ENCODE measurements around the gene C2orf78.

Gene C2orf78

DNA sequence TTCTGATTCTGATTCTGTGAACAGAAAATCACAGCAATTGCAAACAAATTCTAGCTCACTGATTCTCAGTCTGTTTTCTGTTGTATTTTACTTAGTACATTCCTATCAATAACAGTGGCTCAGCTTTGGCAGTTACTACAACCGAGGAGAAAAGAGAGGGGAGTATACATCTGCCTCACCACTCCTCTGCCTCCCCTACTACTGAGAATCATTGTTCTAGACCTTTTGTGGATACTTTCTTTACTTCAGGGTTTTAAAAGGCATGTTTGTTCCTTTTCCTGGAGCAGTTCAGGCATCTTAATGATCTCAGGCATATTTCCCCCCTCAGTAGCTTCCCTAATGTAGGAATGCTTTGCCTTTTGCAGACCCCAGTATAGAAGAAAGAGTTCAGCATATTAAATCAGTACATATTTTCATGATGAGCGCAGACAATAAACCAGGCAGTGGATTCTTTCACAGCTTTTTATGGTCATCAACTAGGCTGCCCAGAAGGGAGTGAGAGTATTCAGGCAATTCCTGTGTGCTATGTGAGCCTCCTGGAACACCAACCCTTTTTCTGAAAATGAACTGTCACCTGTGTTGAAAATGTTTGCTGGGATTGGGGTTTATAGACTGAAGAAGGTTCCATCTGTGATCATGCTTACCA lies 55.0 kb downstream of the C2orf78 start:
- no peak for DNase-seq

- DNase-seq, result no peak
These were observed 55.8 kb downstream of the C2orf78 start for GRCh38 chr2:73839653-73840411.

GRCh38 chr2:73841912-73842738 lies 58.1 kb downstream of the C2orf78 start:
- no peak for DNase-seq

- DNase-seq, result no peak
These were observed 58.7 kb downstream of the C2orf78 start for GRCh38 chr2:73842739-73843019.

GRCh38 chr2:73844087-73844486 lies 60.1 kb downstream of the C2orf78 start:
- DNase-seq, result no peak

DNA sequence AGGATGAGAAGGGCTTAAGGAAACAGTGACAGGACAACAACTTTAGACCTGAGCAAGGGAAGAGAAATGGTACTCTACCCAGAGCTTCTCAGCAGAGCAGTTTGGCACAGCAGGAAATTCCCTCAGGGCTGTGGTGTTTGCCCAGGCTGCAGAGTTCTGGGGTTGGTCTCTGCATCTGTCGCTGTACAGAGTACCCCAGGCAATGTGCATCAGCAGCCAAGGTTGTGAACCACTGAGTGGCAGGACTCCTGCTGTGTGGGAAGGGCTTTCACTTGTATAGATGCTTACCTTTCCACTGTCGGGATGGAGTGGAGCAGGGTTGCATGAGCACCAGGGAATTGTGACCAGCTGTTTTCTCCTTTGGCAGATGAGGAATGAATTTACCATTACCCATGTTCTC lies 66.0 kb downstream of the C2orf78 start:
- no peak for DNase-seq

DNA sequence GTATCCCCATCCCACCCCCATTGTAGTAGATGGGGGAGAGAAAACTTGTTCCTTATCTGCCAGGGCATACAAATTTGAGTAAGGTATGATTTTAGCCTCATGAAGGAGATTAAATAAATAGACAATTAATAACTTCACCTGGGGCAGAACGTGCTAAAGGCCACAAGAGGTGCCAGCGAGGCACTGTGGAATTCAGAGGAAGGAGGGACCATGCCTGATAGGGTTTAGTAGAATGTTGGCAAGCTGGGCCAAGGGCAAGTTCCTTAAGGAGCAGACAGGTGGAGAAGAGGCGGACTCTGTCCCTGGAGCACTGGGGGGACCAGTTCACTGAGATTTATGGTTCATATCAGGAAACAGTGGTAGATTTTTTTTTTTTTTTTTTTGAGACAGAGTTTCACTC lies 67.3 kb downstream of the C2orf78 start:
- DNase-seq, result no peak

GRCh38 chr2:73852020-73852419 lies 68.0 kb downstream of the C2orf78 start:
- DNase-seq, result no peak

DNA sequence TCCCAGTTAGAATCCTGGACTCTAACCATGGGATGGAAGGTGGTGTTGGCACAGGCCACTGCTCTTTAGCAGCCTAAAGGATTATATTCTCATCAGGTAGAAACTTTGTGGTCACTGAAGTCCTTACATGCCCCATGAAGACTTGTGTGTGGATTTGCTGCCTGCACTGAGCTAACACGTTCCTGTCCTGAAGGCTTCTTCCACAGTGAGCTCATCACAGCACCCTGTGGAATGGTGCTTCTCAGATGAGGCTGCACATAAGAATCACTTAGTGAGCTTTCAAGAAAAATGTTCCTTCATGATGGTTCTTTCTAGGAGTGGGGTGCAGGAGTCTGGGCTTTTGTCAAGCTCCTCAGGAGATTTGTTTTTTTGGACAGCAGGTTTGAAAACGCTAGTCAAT lies 71.5 kb downstream of the C2orf78 start:
- DNase-seq, result no peak

DNA sequence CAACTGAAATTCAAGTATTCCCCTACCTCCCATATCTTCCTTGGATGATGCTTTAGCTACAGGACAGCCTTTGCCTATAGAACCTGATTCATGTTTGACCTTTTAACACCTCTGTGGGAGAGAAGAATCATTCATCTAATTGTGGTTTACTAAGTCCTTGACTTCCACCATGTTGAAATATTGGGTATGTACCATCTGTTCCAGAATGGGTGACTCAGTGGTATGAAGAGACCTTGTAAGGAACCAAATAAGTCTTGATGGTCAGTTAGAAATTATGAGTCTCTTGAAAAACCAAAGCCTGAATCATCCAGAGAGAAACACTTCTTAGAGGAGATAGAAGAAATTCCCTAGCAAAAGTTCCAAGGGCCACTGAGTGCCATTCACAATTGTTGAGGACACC lies 72.2 kb downstream of the C2orf78 start:
- DNase-seq, result no peak

DNA sequence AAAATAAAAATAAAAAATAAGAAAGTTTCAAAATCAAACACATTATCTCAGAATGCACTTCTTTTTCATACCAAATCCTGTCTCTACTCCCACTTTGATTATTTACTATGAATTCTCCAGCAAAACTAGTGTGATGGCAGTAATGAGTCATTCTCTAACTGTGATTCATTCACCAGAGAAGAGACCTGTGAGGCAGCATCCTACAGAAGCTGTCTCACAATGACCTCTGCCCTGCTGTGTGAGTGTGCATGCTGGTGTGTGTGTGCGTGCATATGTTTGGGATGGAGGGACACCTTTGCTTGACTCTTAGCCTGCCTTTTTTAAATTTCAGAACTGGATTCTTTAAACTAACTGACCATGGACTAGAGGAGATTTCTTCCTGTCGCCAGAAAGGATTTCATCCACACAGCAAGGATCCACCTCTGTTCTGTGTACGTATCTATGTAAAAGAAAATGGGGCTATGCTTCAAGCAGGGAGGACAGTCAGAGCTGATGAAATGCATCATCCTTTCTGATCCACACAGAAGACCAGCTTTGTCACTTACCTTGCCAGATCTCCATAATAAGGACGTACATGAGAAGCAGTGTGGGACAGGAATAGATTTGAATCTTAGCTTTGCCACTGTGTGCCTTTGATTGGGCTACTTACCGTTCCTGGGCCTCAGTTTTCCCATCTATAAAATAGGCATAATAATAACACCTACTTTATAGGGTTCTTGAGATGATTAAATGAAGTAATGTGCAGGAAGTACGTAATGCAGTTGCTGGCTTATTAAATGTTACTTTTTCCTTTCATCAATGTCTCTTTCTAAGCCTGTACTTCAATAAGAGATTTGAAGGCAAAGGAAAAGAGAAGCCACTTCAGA lies 76.0 kb downstream of the C2orf78 start:
- DNase-seq, result peak in 1 of 4 experiments; percentile 2

- DNase-seq, result no peak
These were observed 79.0 kb downstream of the C2orf78 start for GRCh38 chr2:73862987-73863386.

All from activated CD4-positive, CD25-positive, alpha-beta regulatory T cell (primary cell).